GM12892 (cell line): ENCODE results near the gene FURIN.

Source experiments
- POLR2A ChIP-seq: IDR thresholded peaks from 2 replicates; pipeline ENCODE4 v1.6.1; 2011; ENCODE audit warnings: low read depth, low read length, control low read depth
- POLR2AphosphoS5 ChIP-seq: IDR thresholded peaks from 2 replicates; pipeline ENCODE4 v1.6.1; 2011; ENCODE audit warnings: low read depth, low read length, control low read depth

DNA sequence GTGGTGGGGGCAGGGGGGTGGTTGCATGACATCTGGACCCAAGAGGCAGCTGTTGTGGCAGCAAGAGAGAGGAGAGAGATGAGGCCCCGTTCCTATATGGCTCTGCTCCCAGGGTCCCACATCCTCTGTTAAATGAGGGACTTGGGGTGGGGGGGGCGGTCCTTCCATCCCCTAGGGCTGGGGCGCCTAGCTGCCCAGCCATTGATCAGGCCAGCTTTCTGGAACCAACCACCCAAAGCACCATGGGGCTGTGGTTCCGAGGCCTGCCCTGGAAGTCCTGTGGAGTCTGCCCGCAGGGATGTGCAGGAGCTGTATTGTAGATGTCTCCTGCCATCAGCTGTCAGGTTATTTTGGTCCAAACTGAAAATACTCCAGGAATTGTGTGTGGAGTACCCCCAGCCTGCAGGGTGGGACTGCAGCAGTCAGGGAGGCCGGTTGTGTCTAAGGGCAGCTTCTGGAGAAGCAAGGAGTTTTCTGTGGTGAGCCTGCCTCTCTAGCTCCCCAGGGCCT, 5.2 kb downstream of the FURIN start:
- TF ChIP-seq POLR2A (no peak), POLR2AphosphoS5 (no peak)
